GM18951 (cell line): ENCODE data around the gene CDKN2C.
"Not testable (repeated sequence)": the region's sequence is repeated elsewhere in the genome, so short reads cannot be mapped to it uniquely, and the experiment has no call there.

Experiments used
- POLR2A ChIP-seq: IDR thresholded peaks from 4 replicates; pipeline ENCODE4 v1.6.1; 2011; ENCODE audit warnings: mild to moderate bottlenecking; ENCODE audit not compliant: insufficient read length, insufficient read depth; ENCODE audit errors: extremely low read depth
- in situ Hi-C: fragments of 300-500 bp; cut with MboI; formaldehyde crosslinking; loops from one replicate; pipeline ENCODE4 v1.12.0; 2022; ENCODE audit warnings: low sequenced_read_pairs, mixed read lengths, inconsistent platforms; ENCODE audit not compliant: unreplicated experiment

The CDKN2C gene

DNA sequence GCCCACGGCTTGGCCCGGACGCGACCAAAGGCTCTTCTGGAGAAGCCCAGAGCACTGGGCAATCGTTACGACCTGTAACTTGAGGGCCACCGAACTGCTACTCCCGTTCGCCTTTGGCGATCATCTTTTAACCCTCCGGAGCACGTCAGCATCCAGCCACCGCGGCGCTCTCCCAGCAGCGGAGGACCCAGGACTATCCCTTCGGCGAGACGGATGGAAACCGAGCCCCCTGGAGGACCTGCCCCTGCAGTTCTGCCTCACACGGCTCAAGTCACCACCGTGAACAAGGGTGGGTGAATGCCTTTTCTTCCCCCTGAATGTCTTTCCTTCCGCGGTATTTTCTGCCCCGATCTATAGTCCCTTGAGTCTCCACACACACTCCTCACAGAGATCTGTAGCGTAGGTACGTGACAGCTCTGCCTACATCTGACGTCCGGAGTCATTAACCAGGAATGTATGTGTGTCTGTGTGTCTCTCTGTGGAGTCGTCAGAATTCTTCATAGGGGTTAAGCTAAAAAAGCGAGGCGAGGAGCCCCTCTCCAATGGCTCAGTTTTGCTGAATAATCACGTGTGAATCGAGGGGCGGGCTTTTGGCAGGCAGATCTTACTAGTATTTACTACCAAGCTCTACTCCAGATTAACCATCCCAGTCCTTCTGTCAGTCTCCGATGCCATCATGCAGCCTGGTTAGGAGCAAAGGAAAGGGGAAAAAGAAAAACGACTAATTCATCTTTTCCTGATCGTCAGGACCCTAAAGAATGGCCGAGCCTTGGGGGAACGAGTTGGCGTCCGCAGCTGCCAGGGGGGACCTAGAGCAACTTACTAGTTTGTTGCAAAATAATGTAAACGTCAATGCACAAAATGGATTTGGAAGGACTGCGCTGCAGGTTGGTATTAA lies at the start of gene CDKN2C:
TSS of gene CDKN2C (plus strand) at position 635 of the 898 bp plus-strand sequence. CDS start at position 759, 124 bp downstream.
- peak; percentile 64 for TF ChIP-seq POLR2A
- in situ Hi-C loops = no loop called here

DNA sequence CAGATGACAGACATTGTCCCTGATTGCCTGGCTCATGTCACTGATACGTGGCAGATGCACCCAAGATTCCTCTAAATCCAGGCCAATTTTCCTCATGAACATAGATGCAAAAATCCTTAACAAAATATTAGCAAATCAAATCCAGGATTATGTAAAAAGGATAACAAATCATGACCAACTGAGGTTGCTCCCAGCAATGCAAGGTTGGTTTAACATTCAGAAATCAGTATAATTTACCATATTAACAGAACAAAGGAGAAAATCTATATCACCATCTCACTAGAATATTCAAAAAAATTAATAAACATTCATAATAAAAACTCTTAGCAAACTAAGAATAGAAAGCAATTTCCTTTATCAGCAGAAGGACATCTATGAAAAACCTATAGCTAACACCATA lies 49.6 kb upstream of the CDKN2C start:
- in situ Hi-C loops = no loop called here
- TF ChIP-seq POLR2A = no peak

DNA sequence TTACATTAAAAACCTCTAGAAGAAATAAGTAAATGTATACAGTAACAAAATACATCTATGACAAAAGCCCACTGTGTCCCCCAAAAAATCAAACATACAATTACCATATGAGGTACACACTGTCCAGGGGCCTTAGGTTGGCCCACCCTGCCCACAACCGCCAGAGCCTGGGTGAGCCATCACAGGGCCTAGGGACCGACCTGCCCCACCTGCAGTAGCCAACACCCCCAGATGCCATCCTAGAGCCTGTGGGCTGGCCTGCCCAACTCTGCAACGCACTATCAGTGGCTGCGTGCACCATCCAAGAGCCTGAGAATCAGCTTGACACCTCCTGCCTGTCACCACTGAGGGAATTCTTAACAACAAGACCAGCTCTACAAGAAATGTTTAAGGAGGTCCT lies 49.0 kb upstream of the CDKN2C start:
- TF ChIP-seq POLR2A = no peak
- in situ Hi-C loops = no loop called here

DNA sequence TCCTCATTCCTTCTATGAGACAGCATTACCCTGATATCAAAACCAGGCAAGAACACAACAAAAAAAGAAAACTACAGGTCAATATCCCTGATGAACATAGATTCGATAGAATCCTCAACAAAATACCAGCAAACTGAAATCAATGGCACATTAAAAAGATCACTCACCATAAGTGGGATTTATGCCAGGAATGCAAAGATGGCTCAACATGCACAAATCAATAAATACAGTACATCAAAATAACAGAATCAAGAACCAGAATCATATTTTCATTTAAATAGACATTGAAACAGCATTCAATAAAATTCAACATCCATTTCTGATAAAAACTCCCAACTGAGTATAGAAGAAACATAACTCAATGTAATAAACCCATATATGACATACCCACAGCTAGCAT lies 46.5 kb upstream of the CDKN2C start:
- no peak for TF ChIP-seq POLR2A
- in situ Hi-C loops = no loop called here

DNA sequence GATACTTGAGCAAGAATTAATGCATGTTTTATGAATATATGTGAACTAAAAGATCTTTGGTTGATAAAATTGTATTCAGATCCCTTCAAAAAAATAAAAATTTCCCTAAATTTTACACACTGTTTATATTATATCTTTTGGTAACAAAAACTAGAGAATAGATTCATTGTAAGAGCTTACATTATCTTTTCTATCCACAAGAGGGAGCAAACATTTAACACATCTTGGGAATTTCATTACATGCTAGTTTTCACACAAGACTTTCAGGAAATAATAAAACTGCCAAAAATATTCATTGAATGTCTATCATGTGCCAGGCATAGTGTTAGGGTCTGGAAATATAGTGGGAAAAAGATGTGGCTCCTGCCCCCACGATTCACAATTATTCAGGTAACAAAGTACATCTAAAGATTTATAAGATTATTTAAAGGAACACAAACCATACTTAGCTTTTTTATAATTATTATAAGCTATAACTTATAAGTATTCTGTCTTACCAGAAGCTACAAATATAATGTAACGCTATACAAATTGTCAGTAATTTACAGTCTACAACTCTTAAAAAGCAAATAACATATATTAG lies 40.6 kb upstream of the CDKN2C start:
- TF ChIP-seq POLR2A = no peak
- in situ Hi-C loops = no loop called here

DNA sequence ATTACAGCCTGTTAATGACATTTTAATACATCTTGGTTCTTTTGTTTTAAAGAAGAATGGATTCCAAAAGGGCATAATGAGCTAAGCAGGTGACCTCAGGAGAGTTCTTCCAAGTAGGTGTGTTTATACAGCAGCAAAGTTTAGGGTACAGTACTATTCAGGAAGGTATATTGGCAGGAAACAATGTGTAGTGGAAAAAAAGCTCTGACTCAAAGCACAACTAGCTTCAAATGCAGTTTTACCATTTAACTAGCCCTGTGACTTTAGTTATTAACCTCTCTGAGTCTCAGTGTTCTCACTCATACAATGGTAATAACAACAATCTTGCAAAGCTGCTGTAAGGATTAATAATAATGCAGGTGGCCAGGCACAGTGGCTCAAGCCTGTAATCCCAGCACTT lies 39.9 kb upstream of the CDKN2C start:
- in situ Hi-C loops = no loop called here
- TF ChIP-seq POLR2A = no peak

DNA sequence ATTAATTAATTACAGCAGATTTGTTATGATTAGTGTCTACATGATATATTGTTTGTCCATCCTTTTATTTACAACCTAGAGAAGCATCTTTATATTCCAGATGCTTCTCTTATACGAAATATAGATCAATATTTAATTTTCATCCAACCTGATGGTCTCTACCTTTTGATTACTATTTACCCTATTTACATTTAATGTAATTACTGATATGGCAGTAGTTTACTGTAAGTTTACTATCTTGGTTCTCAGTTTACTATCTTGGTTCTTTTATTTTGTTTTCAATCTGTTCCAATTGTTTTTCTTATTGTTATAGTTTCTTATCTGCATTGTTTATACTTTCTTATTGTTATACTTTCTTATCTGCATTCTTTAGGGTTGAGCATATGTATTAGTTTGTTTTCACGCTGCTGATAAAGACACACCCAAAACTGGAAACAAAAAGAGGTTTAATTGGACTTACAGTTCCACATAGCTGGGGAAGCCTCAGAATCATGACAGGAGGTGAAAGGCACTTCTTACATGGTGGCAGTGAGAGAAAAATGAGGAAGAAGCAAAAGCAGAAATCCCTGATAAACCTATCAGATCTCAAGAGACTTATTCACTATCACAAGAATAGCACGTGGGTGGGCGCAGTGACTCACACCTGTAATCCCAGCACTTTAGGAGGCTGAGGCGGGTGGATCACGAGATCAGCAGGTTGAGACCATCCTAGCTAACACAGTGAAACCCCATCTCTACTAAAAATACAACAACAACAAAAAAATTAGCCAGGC lies 38.9 kb upstream of the CDKN2C start:
- in situ Hi-C loops = no loop called here

DNA sequence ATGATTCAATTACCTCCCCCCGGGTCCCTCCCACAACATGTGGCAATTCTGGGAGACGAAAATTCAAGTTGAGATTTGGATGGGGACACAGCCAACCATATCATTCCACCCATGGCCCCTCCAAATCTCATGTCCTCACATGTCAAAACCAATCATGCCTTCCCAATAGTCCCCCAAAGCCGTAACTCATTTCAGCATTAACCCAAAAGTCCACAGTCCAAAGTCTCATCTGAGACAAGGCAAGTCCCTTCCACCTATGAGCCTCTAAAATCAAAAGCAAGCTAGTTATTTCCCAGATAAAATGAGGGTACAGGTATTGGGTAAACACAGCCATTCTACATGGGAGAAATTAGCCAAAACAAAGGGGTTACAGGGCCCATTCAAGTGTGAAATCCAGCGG lies 38.0 kb upstream of the CDKN2C start:
- in situ Hi-C loops = not testable (repeated sequence)

More for the DNA sequence above, 38.9 kb upstream of the CDKN2C start:
- TF ChIP-seq POLR2A = no peak

DNA sequence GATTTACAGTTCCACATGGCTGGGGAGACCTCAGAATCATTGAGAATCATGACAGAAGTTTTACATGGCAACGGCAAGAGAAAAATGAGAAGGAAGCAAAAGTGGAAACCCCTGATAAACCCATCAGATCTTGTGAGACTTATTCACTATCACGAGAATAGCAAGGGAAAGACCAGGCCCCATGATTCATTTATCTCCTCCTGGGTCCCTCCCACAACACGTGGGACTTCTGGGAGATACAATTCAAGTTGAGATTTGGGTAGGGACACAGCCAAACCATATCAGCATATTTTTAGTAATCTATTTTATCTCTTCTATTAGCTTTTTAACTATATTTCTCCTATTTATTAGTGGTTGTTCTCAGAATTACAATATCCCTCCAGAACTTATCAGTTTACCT lies 36.3 kb upstream of the CDKN2C start:
- in situ Hi-C loops = not testable (repeated sequence)

DNA sequence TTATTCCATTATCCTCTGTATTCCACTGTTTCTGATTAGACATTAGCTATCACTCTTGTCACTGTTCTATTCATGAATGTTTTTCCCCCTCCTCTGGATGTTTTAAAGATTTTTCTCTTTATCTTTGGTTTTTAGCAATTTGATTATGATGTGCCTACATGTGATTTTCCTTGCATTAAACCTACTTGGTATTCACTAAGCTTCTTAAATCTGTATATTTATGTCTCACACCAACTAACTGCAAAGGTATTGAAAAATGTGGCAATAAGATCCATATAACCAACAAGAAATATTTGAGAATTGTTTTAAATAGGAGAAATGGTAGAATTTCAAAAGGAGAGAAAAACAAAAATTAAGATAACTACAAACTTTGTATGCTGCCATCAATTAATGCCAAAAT lies 35.2 kb upstream of the CDKN2C start:
- TF ChIP-seq POLR2A = no peak

DNA sequence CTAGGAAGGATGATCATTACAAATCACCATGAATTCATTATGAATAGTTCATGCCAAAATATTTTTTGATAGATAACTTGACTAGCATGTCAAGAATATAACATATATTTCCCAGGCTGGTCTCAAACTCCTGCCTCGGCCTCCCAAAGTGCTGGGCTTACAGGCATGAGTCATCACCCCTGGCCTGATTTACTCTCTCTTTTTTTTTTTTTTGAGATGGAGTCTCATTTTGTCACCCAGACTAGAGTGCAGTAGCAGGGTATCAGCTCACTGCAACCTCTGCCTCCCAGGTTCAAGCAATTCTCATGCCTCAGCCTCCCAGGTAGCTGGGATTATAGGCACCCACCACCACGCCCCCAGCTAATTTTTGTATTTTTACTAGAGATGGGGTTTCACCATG lies 34.8 kb upstream of the CDKN2C start:
- in situ Hi-C loops = not testable (repeated sequence)

More for the DNA sequence above, 35.2 kb upstream of the CDKN2C start:
- in situ Hi-C loops = no loop called here

DNA sequence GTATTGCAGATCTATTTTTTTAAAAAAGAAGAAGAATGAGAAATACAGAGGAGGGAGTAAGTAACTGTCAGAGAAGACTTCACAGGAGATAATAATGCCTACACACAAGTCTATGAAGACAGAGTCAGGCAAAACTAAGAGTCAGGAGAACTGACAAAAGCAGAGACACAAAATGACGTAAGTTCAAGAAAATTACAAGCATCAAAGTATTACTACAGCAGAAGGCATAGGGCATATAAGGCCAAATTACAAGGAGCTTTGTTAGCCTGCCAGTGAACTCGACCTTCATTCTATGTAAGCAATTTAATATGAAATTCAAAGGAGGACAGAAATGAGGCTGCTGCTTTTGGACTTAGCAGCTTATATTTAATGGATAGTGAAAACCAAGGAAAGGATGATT lies 33.7 kb upstream of the CDKN2C start:
- TF ChIP-seq POLR2A = no peak
- in situ Hi-C loops = no loop called here

DNA sequence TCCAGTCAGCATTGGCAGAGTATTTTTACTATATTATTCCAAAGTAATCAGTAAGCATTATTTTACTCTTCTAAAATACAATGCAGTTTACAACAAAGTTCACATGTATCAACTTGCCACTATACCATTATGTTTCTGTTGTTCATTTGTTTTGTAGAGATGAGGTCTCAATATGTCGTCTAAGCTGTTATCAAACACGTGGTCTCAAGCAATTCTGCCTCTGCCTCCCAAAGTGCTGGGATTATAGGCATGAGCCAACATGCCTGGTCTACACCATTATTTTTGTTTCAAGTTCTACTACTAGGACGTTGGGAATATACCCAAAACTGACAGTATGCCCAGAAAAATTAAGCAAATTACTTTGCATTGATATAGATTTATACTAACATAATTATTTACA lies 29.8 kb upstream of the CDKN2C start:
- in situ Hi-C loops = no loop called here
- no peak for TF ChIP-seq POLR2A

DNA sequence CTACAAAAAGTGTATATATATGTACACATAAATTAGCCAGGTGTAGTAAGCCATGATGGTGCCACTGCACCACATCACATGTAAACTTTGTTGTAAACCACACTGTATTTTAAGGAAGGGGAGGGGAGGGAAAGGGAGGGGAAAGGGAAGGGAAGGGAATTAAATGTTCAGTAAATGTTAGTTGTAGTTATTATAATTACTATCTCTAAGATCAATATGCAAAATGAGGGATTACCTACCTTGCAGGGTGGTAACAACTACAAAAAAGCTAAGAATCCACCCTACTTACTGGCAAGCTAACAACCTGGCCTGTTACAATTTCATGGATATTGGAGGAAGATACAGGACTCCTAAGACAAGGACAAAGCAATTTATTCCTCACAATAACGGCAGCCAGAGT lies 27.7 kb upstream of the CDKN2C start:
- in situ Hi-C loops = no loop called here
- no peak for TF ChIP-seq POLR2A
